GM12878 (cell line): ENCODE measurements around the gene NTM. TPM values are rescaled to one million over a fixed set of nuclear protein-coding genes. Genes with fewer than 3 reads are reported as not detected.

Experiments
- ATAC-seq: fragments of 200-7000 bp; cut with Tn5 transposase; 3 replicates; pipeline ENCODE4 v1.9.1; 2020; ENCODE audit warnings: mild to moderate bottlenecking, moderate library complexity
- BruUV-seq: library from RNA; stranded (reverse); fragments of 400-500 nt; replicated peaks from 2 replicates; lab custom pipeline; 2021; lab: Mats Ljungman, UMichigan
- CTCF ChIA-PET: fragments of 300-600 bp; sonication (Branson Sonifier 250); formaldehyde crosslinking; extraction: SDS; loops from one replicate; lab custom pipeline; 2021; ENCODE audit warnings: inconsistent platforms; lab: Yijun Ruan, JAX
- POLR2A ChIA-PET: fragments of 350-600 bp; formaldehyde crosslinking; extraction: SDS; loops from one replicate; lab custom pipeline; 2021; ENCODE audit warnings: inconsistent platforms; lab: Charles Lee
- RAD21 ChIA-PET: fragments of 300-600 bp; sonication (Branson Sonifier 250); formaldehyde crosslinking; loops from one replicate; lab custom pipeline; 2023; ENCODE audit warnings: antibody characterized with exemption; ENCODE audit not compliant: unreplicated experiment; lab: Charles Lee
- SMC1A ChIA-PET: fragments of 300-600 bp; sonication (Branson Sonifier 250); formaldehyde crosslinking; loops from one replicate; lab custom pipeline; 2023; ENCODE audit not compliant: unreplicated experiment, uncharacterized antibody; lab: Charles Lee
- DNase-seq: peaks from one replicate; pipeline ENCODE4 v3.0.0-alpha.2; 2011; ENCODE audit warnings: low read depth, low spot score
- FAIRE-seq: peaks from 3 replicates; lab custom pipeline; 2011; peaks lifted over from hg19 to GRCh38; lab: Jason Lieb, UNC
- H2AFZ ChIP-seq: 2 replicates; pipeline ENCODE4 v1.6.0; 2011; ENCODE audit warnings: low read depth, low read length, control low read depth; ENCODE audit not compliant: control insufficient read depth
- H3K27ac ChIP-seq: 2 replicates; pipeline ENCODE4 v1.5.1; 2011; ENCODE audit warnings: control low read depth; ENCODE audit not compliant: control insufficient read depth, insufficient read depth
- H3K27me3 ChIP-seq, 2 experiments: replicated peaks in 1 of 2; 2 replicates each; pipeline versions ENCODE4 v1.6.0 to v1.6.1; 2011; ENCODE audit warnings: low read length in 1 of 2; ENCODE audit not compliant: control insufficient read depth in 2 of 2, insufficient read depth in 2 of 2
- H3K36me3 ChIP-seq, 2 experiments: 2 replicates each; pipeline ENCODE4 v1.5.1; 2011; ENCODE audit warnings: low read length in 1 of 2; ENCODE audit not compliant: control insufficient read depth in 2 of 2, insufficient read depth in 2 of 2
- H3K4me1 ChIP-seq: 2 replicates; pipeline ENCODE4 v1.6.1; 2011; ENCODE audit warnings: mild to moderate bottlenecking, low read length, moderate library complexity, mixed read lengths; ENCODE audit not compliant: control insufficient read depth, insufficient read depth
- H3K4me2 ChIP-seq: 2 replicates; pipeline ENCODE4 v1.6.0; 2011; ENCODE audit warnings: control low read depth; ENCODE audit not compliant: control insufficient read depth, insufficient read depth
- H3K4me3 ChIP-seq: fragments of 200-600 bp; sonication (generic); 2 replicates; pipeline ENCODE4 v1.5.1; 2016
- H3K79me2 ChIP-seq: 2 replicates; pipeline ENCODE4 v1.6.0; 2011; ENCODE audit warnings: low read length; ENCODE audit not compliant: control insufficient read depth, insufficient read depth
- H3K9ac ChIP-seq: 2 replicates; pipeline ENCODE4 v1.8.0; 2011; ENCODE audit warnings: low read length, control low read depth, mixed read lengths; ENCODE audit not compliant: control insufficient read depth, insufficient read depth
- H3K9me3 ChIP-seq: replicated peaks from 3 replicates; pipeline ENCODE4 v1.5.1; 2011; ENCODE audit warnings: mild to moderate bottlenecking, low read length; ENCODE audit not compliant: control insufficient read depth, insufficient read depth
- H4K20me1 ChIP-seq: 2 replicates; pipeline ENCODE4 v1.6.0; 2011; ENCODE audit not compliant: control insufficient read depth, insufficient read depth
- ATF7 ChIP-seq: fragments of 450-650 bp; IDR thresholded peaks from 2 replicates; pipeline ENCODE4 v1.6.1; 2016; ENCODE audit warnings: low read depth, mild to moderate bottlenecking
- BRCA1 ChIP-seq: IDR thresholded peaks from 2 replicates; pipeline ENCODE4 v1.6.1; 2011; ENCODE audit warnings: low read depth, low read length, improper control_type of control experiment
- IKZF2 ChIP-seq, 2 experiments: fragments of 450-650 bp; IDR thresholded peaks; 2 replicates each; pipeline ENCODE4 v1.6.1; 2017; ENCODE audit warnings: mild to moderate bottlenecking in 2 of 2, moderate library complexity in 2 of 2
- RB1 ChIP-seq: fragments of 450-650 bp; formaldehyde crosslinking; IDR thresholded peaks from 2 replicates; pipeline ENCODE4 v1.6.1; 2017; ENCODE audit warnings: mild to moderate bottlenecking, borderline replicate concordance
- WGBS: methylation state at CpG from one replicate; pipeline ENCODE4 v1.1.6; 2016; ENCODE audit warnings: low lambda C conversion rate; ENCODE audit not compliant: insufficient replicate concordance, insufficient coverage; ENCODE audit errors: missing lambda C conversion rate; 5-methylcytosine and 5-hydroxymethylcytosine counted together
- in situ Hi-C: fragments of 300-500 bp; cut with MboI; formaldehyde crosslinking; loops from 9 replicates; pipeline ENCODE4 v1.14.3; 2018; ENCODE audit warnings: mixed read lengths
- intact Hi-C: fragments of 100-400 bp; cut with micrococcal nuclease; formaldehyde crosslinking; loops from one replicate; pipeline ENCODE4 v1.14.2; 2022; ENCODE audit not compliant: unreplicated experiment
- polyA plus RNA-seq, 11 experiments: library from polyadenylated mRNA; depleted of rRNA in 4 of 11; unstranded in 6 of 11; stranded (reverse) in 5 of 11; fragments of >200 nt; fragmentation: Nextera tagmentation in 4 of 11; fragmentation: Illumina TruSeq in 1 of 11; extraction: Ambion mirVana in 4 of 11; extraction: Trizol in 1 of 11; gene quantifications; 1 replicate in 1 of 11; 2 replicates in 10 of 11; pipeline versions ENCODE4 v1.2.1 to v1.2.3, GENCODE V29; 2011 to 2016; ENCODE audit warnings: inconsistent platforms in 2 of 11, missing spikeins in 2 of 11, low read depth in 1 of 11
- total RNA-seq, 4 experiments: library from RNA; depleted of rRNA in 3 of 4; stranded (reverse); fragments of >200 nt in 3 of 4; fragmentation: Illumina TruSeq in 1 of 4; extraction: Trizol in 1 of 4; gene quantifications; 2 replicates each; pipeline versions ENCODE4 v1.2.1 to v1.2.3, GENCODE V29; 2013 to 2021
- TF ChIP-seq, protein P1 (sequence below): fragments of 450-650 bp; IDR thresholded peaks from 2 replicates; pipeline ENCODE4 v1.6.1; 2014; ENCODE audit warnings: mild to moderate bottlenecking
- TF ChIP-seq, protein P2 (sequence below): IDR thresholded peaks from 2 replicates; pipeline ENCODE4 v1.6.1; 2011; ENCODE audit warnings: borderline replicate concordance, low read depth, mild to moderate bottlenecking, moderate library complexity, low read length; ENCODE audit not compliant: insufficient read depth, poor library complexity, severe bottlenecking

NTM gene
- total and polyA plus RNA-seq, 10 of the 15 experiments (the other 5 are each of a cell fraction or from before 2014, with no cell fraction given) = not detected

DNA sequence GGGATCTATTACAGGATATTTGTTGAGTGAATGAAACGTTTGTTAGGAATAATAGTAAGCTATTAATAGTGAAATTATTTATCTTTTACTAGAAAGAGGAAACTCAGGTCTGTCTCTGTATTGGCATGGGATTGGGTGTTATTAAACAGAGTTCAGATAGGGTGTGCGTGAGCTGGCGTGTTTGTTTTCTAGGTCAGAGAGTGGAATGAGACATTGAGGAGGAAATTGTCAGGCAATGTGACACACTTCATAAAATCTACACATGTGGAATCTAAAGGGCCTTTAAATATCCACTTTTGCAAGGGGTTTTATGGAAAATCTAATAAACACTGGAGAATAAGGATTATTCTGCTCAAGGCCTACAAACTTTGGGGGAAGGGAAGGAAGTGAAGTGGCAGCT, 552.9 kb downstream of the NTM start:
- RAD21 ChIA-PET = interaction anchor here (1.8 kb wide), 1 partner anchor 55 kb away, joined by 6 read pairs; no protein-coding TSS in a partner anchor
- TF ChIP-seq BRCA1 (no peak), ATF7 (no peak), RB1 (no peak), IKZF2 (IDR thresholded peaks at IDR 0.05) (no peak)
- TF ChIP-seq, protein P1, sequence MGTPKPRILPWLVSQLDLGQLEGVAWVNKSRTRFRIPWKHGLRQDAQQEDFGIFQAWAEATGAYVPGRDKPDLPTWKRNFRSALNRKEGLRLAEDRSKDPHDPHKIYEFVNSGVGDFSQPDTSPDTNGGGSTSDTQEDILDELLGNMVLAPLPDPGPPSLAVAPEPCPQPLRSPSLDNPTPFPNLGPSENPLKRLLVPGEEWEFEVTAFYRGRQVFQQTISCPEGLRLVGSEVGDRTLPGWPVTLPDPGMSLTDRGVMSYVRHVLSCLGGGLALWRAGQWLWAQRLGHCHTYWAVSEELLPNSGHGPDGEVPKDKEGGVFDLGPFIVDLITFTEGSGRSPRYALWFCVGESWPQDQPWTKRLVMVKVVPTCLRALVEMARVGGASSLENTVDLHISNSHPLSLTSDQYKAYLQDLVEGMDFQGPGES = no peak
- TF ChIP-seq, protein P2, sequence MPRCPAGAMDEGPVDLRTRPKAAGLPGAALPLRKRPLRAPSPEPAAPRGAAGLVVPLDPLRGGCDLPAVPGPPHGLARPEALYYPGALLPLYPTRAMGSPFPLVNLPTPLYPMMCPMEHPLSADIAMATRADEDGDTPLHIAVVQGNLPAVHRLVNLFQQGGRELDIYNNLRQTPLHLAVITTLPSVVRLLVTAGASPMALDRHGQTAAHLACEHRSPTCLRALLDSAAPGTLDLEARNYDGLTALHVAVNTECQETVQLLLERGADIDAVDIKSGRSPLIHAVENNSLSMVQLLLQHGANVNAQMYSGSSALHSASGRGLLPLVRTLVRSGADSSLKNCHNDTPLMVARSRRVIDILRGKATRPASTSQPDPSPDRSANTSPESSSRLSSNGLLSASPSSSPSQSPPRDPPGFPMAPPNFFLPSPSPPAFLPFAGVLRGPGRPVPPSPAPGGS = no peak
- Histone ChIP-seq H3K79me2 (no peaks in the 10 kb centered on the region), H3K4me3 (no peak overlapping the region), H2AFZ (no peak overlapping the region), H3K27me3 (no peaks in the 10 kb centered on the region; a peak in 2 of 4 replicates), H3K36me3 (no peaks in the 10 kb centered on the region), H3K4me2 (no peak overlapping the region), H3K4me1 (peaks cover 10% of the 10 kb centered on the region; the same call in 1 of the 2 replicates), H4K20me1 (no peaks in the 10 kb centered on the region), H3K9ac (no peak overlapping the region), H3K27ac (no peak overlapping the region), H3K9me3 (no peaks in the 10 kb centered on the region)
- POLR2A ChIA-PET = no interaction called here
- FAIRE-seq (no peak), ATAC-seq (no peak), DNase-seq (no peak)
- 3% methylated on average over 3 of the region's 3 CpGs for WGBS
- BruUV-seq = no TSS peak
- SMC1A ChIA-PET = no interaction called here
- CTCF ChIA-PET = interaction anchor here (2.3 kb wide), 1 partner anchor 55 kb away, joined by 14 read pairs; no protein-coding TSS in a partner anchor
- in situ Hi-C loops (no loop called here), intact Hi-C loops (no loop called here)
